HG02870 (cell line): Measurements from ENCODE around the gene SGSH.
"Not testable (repeated sequence)": the region's sequence is repeated elsewhere in the genome, so short reads cannot be mapped to it uniquely, and the experiment has no call there.

Source experiments
- ATAC-seq: cut with Tn5 transposase; IDR thresholded peaks from one replicate; pipeline ENCODE4 v1.9.1; 2021; ENCODE audit warnings: mild to moderate bottlenecking, moderate library complexity; ENCODE audit not compliant: unreplicated experiment

The SGSH gene

GRCh38 chr17:80220054-80220735, at the start of gene SGSH, which contains the start of gene SLC26A11:
SGSH (minus strand) TSS chr17:80220333; CDS start chr17:80220313, 20 bp downstream.
SLC26A11 (plus strand) TSS chr17:80220427; CDS start chr17:80221561, 1,134 bp downstream.
- ATAC-seq, result peak; percentile 31

DNA sequence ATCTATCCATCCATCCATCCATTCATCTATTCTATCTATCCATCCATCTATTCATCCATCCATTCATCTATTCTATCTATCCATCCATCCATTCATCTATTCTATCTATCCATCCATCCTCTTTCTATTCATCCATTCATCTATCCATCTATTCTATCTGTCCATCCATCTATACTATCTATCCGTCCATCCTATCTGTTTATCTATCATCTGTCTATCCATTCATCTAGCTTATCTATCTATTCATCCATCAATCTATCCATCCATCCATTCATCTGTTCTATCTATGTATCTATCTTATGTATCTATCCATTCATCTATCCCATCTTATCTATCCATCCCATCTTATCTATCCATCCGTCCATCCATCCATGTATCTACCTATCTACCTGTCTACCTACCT, 49.3 kb upstream of the SGSH start:
- no peak for ATAC-seq

GRCh38 chr17:80268427-80268826, 48.3 kb upstream of the SGSH start:
- ATAC-seq, result no peak

DNA sequence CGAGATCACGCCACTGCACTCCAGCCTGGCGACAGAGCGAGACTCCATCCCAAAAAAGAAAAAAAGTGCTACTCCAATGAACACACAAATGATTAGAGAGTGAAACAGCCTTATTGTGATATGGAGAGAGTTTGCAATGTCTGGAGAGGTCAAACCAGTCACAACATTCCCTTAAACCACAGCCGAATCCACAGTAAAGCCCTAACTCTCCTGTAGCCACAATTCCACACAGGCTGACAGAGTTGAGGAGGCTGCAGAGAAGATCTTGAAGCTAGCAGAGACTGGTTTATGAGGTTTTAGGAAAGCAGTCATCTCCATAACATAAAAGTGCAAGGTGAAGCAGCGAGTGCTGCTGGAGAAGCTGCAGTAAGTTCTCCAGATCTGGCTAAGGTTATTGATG, 47.3 kb upstream of the SGSH start:
- ATAC-seq, result no peak

- no peak for ATAC-seq
These were observed 45.3 kb upstream of the SGSH start for GRCh38 chr17:80265205-80266068.

- no peak for ATAC-seq
These were observed 44.3 kb upstream of the SGSH start for GRCh38 chr17:80264205-80265075.

DNA sequence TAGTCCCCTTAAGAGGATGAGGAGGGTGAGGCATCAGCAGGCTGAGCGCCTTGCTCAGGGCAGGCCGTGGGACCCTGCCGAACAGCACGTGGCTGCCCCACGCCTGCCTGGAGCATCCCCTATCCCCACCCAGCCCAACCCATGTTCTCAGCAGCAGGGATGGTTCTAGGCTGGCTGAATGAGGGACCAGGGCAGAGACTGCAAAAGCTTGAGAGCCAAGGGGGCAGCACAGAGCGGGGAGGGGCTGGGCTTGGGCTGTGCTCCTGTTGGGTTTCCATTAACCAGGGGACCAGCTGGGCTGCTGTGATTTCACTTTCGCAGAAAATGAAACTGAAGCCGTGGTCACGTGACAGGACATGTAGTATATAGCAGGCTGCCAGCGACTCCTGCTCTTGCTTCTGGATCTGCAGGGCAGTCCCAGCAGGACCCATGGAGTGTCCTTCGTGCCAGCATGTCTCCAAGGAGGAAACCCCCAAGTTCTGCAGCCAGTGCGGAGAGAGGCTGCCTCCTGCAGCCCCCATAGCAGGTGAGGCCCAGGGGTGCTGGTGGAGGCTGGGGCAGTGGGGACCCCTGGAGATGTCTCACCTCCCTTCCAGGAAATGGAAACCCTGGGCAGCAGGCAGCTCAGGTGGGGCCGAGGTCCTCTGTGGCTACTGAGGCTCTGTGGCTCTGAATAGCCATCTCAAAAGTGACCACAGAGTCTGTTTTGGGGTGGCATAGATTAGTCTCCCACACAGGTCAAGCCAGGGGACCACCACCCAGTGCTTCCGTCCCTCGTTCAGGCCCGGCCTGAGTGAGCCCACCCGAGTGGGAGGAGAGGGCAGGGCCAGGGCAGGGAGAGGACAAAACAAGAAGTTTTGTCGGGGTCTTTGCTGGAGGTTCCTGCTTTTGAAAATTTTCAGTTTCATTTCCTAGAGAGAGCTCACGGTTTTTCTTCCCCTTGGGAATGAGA, 43.4 kb upstream of the SGSH start:
- peak; percentile 33 for ATAC-seq

- no peak for ATAC-seq
These were observed 42.7 kb upstream of the SGSH start for GRCh38 chr17:80262775-80263244.

GRCh38 chr17:80262291-80262690, 42.2 kb upstream of the SGSH start:
- ATAC-seq, result no peak

DNA sequence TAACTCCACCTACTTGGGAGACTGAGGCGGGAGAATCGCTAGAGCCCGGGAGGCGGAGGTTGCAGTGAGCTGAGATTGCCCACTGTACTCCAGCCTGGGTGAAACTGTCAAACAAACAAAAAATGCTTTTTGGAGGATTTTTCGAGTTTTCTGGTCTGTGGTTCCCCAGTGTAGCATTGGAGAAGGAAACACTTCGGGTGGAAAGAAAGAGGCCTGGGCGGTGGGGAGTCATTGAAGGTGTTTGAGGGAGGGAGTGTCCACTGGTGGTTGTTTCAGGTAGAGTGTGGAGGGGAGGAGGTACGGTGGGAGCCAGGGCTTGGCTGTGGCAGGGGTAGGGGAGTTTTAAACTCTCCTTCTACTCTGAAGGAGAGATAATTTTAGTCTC, 41.8 kb upstream of the SGSH start:
- ATAC-seq, result no peak

DNA sequence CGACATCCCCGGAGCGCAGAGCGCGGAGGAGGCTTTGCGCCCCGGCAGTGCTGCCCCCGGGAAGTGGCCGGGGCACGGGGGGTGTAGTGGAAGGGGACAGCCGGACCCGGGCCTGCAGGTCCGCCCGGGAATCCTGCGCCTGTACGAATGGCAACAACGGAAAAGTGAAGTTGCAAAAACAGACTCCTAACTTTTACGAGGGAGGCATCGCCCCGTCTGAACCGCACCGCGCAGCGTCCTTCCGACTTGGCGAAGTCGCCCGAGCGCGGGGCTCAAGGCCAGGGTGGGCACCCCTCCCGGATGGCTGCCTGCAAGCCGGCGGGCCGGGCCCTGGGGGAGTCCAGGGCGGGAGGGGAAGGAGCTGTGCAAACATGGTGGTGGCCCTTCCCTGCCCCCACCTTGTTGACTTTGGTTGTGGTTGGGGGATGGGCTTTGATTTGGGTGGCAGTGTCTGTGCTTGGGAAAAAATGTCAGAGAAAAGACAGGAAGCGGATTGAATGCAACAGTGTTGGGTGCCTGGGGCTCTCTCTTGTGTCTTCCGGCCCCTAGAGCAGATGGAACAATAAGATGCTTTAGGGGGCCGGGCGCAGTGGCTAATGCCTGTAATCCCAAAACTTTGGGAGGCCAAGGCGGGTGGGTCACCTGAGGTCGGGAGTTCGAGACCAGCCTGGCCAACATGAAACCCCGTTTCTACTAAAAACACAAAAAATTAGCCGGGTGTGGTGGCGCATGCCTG, 41.2 kb upstream of the SGSH start:
- no peak for ATAC-seq

GRCh38 chr17:80260791-80261158, 40.6 kb upstream of the SGSH start, which contains the start of gene RNF213:
RNF213 (plus strand) TSS chr17:80260852; CDS start chr17:80263682, 2,830 bp downstream.
- ATAC-seq, result no peak

DNA sequence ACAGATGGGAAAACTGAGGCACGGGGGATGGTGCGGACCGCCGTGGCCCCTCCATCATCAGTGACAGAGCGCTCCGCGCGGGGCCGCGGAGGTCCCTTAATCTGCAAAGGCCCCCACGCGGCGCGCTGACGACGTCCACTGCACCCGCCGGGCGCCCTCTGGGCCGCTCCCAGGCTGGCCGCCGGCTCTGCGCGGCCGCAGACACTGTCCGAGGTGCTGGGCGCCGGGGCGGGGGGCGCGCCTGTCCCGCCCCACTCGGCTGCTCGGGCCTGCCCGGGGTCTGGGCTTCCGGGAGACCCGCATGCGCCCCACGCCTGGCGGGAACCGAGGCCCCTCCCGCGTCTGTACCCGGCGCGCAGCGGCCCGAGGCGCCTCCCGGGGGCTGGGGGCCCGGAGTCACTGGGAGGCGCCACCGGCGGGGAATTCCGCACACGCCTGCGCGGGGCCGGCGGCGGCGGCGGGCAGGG, 40.0 kb upstream of the SGSH start:
- no peak for ATAC-seq

GRCh38 chr17:80259457-80260068, 39.4 kb upstream of the SGSH start:
- ATAC-seq, result no peak

DNA sequence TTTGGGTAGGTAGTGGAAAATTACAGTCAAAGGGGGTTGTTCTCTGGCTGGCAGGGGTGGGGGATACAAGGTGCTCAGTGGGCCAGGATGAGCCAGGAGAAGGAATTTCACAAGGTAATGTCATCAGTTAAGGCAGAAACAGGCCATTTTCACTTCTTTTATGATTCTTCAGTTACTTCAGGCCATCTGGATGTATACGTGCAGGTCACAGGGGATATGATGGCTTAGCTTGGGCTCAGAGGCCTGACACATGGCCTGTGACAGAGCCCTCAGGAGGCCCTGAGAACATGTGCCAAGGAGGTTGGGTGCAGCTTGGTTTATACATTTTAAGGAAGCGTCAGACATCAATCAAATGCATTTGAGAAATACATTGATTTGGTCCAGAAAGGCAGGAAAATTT, 38.2 kb upstream of the SGSH start:
- not testable (repeated sequence) for ATAC-seq

DNA sequence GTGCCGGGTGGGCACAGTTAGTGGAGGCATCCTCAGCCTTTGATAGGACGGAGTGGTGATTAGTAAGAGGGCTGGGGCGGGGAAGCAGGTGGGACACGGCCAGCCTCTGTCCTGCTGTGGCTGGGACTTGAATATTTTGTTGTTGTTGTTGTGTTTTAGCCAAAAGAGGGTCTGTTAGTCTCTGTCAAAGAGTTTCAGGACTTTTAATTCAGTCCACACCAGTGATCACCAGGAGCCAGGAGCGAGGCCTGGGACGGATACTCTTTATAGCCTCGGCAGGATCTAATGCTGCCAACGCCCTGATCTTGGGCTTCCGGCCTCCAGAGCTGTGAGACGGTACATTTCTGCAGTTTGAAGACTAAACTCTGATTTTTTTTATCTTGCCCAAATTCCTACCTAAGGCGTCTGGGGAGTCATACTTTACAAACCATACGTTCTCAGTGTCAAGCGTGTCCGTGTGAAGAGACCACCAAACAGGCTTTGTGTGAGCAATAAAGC, 37.6 kb upstream of the SGSH start:
- ATAC-seq, result no peak

DNA sequence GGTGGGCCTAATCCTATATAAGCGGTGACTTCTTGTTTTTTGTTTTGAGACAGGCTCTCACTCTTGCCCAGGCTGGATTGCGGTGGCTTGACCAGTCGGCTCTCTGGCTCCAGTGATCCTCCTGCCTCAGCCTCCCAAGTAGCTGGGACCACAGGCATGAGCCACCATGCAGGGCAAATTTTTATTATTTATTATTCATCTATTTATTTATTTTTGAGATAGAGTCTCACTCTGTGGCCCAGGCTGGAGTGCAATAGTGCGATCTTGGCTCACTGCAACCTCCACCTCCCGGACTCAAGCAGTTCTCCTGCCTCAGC, 35.9 kb upstream of the SGSH start:
- no peak for ATAC-seq

DNA sequence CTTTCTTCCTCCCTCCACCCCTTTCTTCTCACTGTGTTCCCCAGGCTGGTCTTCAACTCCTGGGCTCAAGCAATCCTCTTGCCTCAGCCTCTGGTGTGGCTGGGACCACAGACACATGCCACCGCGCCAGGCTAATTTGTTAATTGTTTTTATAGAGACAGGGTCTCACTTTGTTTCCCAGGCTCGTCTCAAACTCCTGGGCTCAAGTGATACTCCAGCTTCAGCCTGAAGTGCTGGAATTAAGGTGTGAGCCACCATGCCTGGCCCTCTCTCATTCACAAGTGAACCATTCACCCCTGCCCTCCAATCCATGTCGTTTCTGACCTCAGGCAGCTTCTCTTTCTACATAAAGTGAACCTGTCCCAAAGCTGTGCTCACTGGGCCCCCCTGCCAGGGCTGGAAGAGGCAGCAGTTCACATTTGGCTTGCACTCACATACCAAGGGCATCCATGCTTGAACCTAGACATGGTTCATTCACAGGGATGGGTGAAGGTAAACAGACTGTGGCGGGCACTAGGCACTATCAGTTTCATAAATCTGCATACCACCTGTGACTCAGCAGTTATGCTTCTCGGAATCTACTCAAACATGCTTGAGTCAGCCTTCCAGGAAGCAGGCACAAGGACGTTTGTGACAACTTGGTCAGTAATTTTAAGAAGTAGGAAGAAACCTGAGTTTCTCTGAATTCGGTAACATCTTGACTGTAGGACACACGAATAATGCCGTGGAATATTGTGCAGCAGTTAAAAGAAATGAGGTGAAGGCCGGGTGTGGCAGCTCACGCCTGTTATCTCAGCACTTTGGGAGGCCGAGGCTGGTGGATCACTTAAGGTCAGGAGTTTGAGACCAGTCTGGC, 34.5 kb upstream of the SGSH start:
- ATAC-seq, result no peak
